Measurements from ENCODE around the gene TMEM139. TPM values are rescaled to one million over a fixed set of nuclear protein-coding genes. Genes with fewer than 3 reads are reported as not detected.

Gene TMEM139
- total RNA-seq, 1 experiment from 2014 or later: 0.85 TPM

DNA sequence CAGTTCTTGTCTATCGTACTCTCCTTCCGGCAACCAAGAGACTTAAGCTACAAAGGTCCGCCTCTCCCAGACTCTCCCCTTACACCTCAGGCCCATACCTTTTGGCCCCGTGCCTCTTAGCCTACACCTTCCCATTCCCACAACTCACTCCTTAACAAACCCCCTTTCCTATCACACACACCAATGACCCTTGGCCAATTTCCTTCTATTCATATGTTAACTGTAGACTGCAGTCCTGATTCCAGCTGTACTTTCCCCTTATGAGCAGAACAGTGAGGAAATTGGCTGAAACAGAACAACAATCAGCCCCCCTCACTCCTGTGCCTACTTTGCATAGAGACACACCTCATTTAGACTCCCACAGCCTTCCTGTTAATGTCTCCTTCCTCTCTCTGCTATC lies 1.4 kb upstream of the TMEM139 start:
- no peaks in the 10 kb centered on the region for H3K79me2 ChIP-seq (ENCODE audit: insufficient read depth, low read length)
- Mint-ChIP-seq H3K27ac (0 out of 7 replicates have a peak overlapping the region, but pooled peaks of 1 of the 3 experiments have one; percentile 16), H3K9me3 (peaks cover 12 to 14% of the 10 kb centered on the region in 2 experiments), H3K4me1 (peaks cover 29 to 31% of the 10 kb centered on the region in 2 experiments), H3K36me3 (ENCODE audit: insufficient read depth in 1 of 3, low read depth in 3 of 3) (peaks cover 9 to 16% (median 13%) of the 10 kb centered on the region in 3 experiments), H3K4me3 (no peak overlapping the region), H3K27me3 (ENCODE audit: low read depth) (peaks cover 53% of the 10 kb centered on the region)
- no peak overlapping the region for H3K27ac ChIP-seq (ENCODE audit: insufficient read length, low read depth, low read length)
- H2AFZ ChIP-seq (ENCODE audit: low read length): no peak overlapping the region
- H3T11ph ChIP-seq (ENCODE audit: low read length): no peak overlapping the region
- H3K14ac ChIP-seq (ENCODE audit: insufficient read depth, low read length): no peak overlapping the region
- peaks cover 9% of the 10 kb centered on the region; the same call in 1 of the 2 replicates for H3K4me1 ChIP-seq (ENCODE audit: insufficient read depth, low read length)
- no peak overlapping the region for H3K18ac ChIP-seq (ENCODE audit: insufficient read length, low read depth, low read length)
- TF ChIP-seq, protein P1, sequence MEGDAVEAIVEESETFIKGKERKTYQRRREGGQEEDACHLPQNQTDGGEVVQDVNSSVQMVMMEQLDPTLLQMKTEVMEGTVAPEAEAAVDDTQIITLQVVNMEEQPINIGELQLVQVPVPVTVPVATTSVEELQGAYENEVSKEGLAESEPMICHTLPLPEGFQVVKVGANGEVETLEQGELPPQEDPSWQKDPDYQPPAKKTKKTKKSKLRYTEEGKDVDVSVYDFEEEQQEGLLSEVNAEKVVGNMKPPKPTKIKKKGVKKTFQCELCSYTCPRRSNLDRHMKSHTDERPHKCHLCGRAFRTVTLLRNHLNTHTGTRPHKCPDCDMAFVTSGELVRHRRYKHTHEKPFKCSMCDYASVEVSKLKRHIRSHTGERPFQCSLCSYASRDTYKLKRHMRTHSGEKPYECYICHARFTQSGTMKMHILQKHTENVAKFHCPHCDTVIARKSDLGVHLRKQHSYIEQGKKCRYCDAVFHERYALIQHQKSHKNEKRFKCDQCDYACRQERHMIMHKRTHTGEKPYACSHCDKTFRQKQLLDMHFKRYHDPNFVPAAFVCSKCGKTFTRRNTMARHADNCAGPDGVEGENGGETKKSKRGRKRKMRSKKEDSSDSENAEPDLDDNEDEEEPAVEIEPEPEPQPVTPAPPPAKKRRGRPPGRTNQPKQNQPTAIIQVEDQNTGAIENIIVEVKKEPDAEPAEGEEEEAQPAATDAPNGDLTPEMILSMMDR (conservative IDR thresholded peaks at IDR 0.05): no peak
- no peak overlapping the region for H4K91ac ChIP-seq (ENCODE audit: insufficient read length, low read depth, low read length)
- no CpG with 5 or more reads among the region's 4 CpGs for WGBS (ENCODE audit: extremely low coverage, insufficient read length, low lambda C conversion rate)
- DNase-seq: peak; percentile 34
- H3K79me1 ChIP-seq (ENCODE audit: insufficient read depth, low read depth, low read length, poor library complexity, severe bottlenecking): no peaks in the 10 kb centered on the region
- no peak overlapping the region for H2BK15ac ChIP-seq (ENCODE audit: low read depth, low read length)
- H2BK12ac ChIP-seq (ENCODE audit: insufficient read length, low read depth, low read length): no peak overlapping the region
- no peak overlapping the region for H3K4ac ChIP-seq (ENCODE audit: low read depth, low read length)
- peaks cover 10% of the 10 kb centered on the region for H3K9me3 ChIP-seq (ENCODE audit: control insufficient read depth, low read depth, low read length)
- H3K4me2 ChIP-seq (ENCODE audit: insufficient read depth, insufficient read length, low read length): peak overlapping the region; percentile 32
- no peak overlapping the region for H4K8ac ChIP-seq (replicated peaks; ENCODE audit: insufficient read length, low read depth, low read length)
- H3K23me2 ChIP-seq (ENCODE audit: insufficient read length, low read depth, low read length, poor library complexity, severe bottlenecking): peaks cover 5% of the 10 kb centered on the region
- no peak overlapping the region for H2BK5ac ChIP-seq (ENCODE audit: insufficient read length, low read length)
- no peak overlapping the region for H2BK20ac ChIP-seq (ENCODE audit: low read depth, low read length, poor library complexity, severe bottlenecking)
- no peak overlapping the region for H3K56ac ChIP-seq (ENCODE audit: insufficient read length, low read depth, low read length)
- H2BK120ac ChIP-seq (ENCODE audit: low read depth, low read length, poor library complexity, severe bottlenecking): no peak overlapping the region
- no peak overlapping the region for H4K5ac ChIP-seq (ENCODE audit: insufficient read length, low read depth, low read length)
- no peak overlapping the region for H2AK5ac ChIP-seq (ENCODE audit: insufficient read length, low read length)
- no peak overlapping the region for H3K23ac ChIP-seq (ENCODE audit: insufficient read length, low read depth, low read length)
- H4K20me1 ChIP-seq (ENCODE audit: control insufficient read depth, insufficient read depth, insufficient read length): no peaks in the 10 kb centered on the region
- no peak overlapping the region for H3K9ac ChIP-seq (ENCODE audit: extremely low read depth, insufficient read length, low read length)
- H3K27me3 ChIP-seq (ENCODE audit: insufficient read depth, low read length): peaks cover 10% of the 10 kb centered on the region; the same call in 1 of the 2 replicates
